Endothelial cell of umbilical vein (primary cell): ENCODE measurements around the gene PCNT.

Source experiments
- CTCF ChIP-seq, 2 donors: IDR thresholded peaks; 1 replicate in 1 of 2; 2 replicates in 1 of 2; pipeline ENCODE4 v1.5.1; 2011; ENCODE audit warnings: low read length in 2 of 2, mild to moderate bottlenecking in 2 of 2, moderate library complexity in 2 of 2, control low read depth in 1 of 2, inconsistent platforms in 1 of 2, low read depth in 1 of 2; ENCODE audit not compliant: insufficient read depth in 1 of 2; ENCODE audit errors: extremely low read depth in 1 of 2
- EZH2 ChIP-seq: IDR thresholded peaks from 2 replicates; pipeline ENCODE4 v1.6.1; 2012; ENCODE audit warnings: borderline replicate concordance, low read depth, mild to moderate bottlenecking, moderate library complexity, low read length, inconsistent platforms; ENCODE audit not compliant: severe bottlenecking

GRCh38 chr21:46390603-46391545, 66.9 kb downstream of the PCNT start:
- TF ChIP-seq CTCF (IDR thresholded peaks at IDR 0.05; ENCODE audit: extremely low read depth in 1 of 2, insufficient read depth in 1 of 2, low read depth in 1 of 2, low read length in 2 of 2) (no peak), EZH2 (no peak)
